HG03469 (cell line): Measurements from ENCODE around the gene AP3D1.
"Not testable (repeated sequence)": the region's sequence is repeated elsewhere in the genome, so short reads cannot be mapped to it uniquely, and the experiment has no call there.

ENCODE experiments used
- ATAC-seq: cut with Tn5 transposase; IDR thresholded peaks from one replicate; pipeline ENCODE4 v1.9.1; 2021; ENCODE audit warnings: mild to moderate bottlenecking, moderate library complexity, moderate number of reproducible peaks; ENCODE audit not compliant: unreplicated experiment

AP3D1 gene

DNA sequence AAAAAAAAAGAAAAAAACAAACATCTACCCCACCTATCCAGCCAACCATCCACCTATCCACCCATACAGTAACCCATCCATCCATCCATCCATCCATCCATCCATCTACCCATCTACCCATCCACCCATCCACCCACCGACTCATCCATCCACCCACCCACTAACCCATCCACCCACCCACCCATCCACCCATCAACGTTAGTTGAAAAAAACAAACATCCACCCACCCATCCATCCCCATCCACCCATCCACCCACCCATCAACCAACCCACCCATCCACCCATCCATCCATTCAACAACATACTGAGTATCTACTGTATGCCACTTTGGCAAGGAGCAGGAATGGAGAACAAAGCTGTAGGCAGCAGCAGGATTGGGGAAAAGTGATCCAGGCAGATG lies 6.1 kb upstream of the AP3D1 start:
- ATAC-seq = no peak

DNA sequence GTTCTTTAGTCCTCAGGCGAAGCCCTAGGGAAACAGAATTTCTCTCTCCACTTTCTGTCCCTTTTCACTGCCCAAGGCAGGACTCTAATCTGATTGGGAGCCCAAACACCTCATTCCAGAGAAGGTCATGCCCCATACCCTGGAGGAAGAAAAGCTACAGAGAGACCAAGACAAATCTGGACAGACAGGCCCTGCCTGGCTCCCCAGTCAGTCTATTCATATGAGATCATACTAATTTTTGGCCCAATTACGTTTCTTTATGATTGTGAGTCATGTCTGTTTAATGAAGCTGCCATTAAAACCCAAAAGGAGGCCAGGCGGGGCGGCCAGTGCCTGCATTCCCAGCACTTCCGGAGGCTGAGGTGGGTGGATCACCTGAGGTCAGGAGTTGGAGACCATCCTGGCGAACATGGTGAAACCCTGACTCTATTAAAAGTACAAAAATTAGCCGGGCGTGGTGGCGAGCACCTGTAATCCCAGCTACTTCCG lies 3.3 kb upstream of the AP3D1 start:
- no peak for ATAC-seq

DNA sequence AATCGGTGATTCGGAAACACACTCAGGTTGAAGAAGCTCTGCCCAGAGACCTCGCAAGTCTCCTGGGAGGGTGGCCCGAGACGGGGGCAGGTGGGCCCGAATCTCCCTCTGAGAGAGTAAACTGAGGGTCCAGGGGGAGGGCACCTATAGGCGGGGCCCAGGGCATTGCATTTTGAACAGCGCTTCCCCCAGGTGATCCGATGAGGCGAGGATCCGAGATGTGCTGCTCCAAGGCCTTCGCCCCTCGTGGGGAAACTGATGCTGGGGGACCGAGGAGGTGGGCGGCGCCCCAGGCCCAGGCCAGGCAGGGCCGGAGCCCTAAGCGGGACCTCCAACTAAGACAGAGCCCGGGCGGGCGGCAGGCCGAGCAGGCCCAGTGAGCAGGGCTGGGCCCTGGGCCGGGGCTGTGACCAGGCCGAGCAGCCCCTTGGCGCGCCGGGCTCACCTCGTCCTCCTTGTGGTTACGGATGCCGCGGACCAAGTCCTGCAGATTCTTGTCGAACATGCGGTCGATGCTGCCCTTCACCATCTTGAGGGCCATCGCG lies 500 bp downstream of the AP3D1 start:
- no peak for ATAC-seq

DNA sequence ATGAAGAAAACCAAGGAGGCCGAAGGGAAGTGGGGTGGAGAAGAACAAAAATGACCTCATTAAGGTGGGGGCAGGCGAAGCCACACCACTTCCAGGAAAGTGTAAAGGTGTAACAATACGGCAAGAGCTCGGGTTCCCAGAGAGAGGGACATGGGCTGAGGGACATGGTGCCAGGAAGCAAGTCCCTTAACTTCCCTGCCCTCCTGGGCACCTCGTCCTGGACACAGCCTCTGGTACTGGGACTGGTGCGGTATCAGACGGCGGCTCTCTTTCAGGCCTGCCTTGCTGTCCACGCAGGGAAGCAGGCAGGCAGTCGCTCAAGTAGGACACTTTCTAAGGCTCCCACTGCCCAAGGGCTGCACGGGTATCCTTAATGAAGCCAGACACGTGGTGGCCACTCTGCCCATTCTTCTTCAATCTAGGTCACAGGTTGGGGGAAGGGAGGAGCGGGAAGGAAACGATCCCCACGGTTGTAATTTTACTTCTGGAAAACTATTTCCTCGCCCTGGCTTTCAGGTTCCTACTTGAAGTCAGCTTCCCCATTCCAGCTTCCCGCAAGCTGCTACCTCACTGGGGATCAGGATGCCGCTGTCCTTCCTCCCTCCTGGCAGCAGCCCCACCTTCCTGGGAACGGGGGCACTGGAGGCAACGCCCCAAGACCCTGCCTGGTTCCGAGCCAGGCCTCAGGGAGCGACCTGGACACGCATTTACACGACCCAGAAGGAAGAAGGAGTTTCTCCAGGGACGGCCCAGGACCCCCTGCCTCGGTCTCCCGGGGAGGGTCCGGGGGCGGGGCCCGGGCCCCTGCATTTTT lies 1.2 kb downstream of the AP3D1 start:
- ATAC-seq = no peak

DNA sequence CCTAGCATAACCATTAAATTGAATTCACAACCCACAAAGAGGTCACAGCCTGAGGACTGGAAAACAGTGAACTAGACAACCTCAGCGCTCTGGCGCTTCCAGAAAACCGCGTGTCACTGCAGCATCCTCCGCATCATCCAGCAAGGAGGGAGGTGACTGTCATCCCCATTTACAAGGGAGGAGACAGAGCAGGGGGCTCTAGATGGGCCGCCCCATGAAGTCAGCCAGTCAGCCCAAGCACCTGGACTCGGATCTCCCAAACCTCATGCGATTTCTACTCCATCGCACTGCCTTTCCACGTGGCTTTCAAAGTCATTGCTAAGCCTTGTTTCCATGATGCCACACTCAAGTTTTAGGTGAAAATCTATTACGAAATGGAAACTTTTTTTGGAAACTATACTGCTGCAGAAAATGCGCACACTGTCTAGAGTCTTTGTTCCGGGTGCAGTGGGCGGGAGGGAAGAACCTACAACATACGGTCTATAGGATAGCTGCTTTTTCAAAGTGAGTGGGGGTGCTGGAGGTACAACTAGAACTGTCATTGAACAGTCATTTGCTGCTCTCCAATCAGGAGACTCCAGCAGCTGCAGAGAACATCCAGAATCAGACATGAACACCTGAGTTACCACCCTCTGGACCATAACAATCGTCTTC lies 2.8 kb downstream of the AP3D1 start:
- ATAC-seq = no peak

DNA sequence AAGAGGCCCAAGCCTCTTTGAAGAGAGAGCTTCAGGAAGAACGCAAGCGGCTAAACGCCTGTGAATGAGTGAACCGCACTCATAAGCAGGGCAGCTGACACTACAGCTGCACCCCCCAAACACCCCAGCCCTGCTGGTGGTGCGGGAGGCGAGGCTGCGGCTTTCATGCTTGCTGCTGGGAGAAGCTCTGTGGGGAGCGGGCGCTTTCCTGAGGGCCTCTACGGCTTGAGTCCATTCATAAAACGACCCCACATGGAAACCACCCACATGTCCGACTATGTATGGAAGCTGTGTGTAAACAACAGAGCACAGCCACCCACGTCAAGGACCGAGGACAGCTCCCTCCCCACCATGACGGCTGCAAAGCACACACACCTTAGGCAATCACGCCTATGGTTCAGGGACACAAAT lies 5.5 kb downstream of the AP3D1 start:
- no peak for ATAC-seq

DNA sequence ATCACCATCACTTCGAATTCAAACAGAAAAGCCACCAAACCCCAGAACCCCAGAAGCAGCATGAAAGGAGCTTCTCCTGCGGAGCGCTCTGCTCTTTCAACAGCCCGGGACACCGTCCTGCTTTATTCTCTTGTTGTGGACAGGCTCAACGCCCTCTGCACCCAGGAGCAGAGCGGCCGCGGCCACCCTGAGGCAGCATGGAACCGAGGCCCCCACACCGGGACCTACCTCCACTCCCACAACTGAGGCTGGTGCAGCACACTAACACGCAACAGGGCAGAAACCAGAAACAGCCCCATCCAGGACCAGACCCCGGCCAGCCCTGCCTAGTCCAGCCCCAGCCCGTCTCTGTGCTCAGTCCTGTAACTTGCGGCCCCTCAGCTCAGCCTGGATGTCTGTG lies 7.2 kb downstream of the AP3D1 start:
- ATAC-seq = no peak

DNA sequence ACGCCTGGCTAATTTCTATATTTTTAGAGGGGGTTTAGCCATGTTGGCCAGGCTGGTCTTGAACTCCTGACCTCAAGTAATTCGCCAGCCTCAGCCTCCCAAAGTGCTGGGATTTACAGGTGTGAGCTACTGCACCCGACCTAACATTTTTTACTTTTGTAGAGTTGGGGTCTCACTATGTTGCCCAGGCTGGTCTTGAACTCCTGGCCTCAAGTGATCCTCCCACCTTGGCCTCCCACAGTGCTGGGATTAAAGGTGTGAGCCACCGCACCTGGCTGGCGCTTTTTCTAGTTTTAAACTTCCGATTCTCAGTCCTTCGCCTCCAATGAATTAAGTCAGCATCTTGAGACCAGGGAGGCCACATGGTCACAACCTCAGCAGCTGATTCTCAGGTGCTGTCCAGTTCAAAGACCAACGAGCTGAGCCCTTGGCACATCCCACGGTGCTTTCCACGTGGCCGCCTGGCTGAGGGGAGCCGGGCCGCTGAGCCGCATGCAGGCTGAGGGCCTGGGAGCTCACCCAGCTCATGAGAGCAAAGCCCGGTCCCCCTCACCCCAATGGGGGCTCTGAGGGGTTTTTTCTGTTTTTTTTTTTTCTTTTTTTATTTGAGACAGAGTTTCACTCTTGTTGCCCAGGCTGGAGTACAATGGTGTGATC lies 9.1 kb downstream of the AP3D1 start:
- no peak for ATAC-seq

DNA sequence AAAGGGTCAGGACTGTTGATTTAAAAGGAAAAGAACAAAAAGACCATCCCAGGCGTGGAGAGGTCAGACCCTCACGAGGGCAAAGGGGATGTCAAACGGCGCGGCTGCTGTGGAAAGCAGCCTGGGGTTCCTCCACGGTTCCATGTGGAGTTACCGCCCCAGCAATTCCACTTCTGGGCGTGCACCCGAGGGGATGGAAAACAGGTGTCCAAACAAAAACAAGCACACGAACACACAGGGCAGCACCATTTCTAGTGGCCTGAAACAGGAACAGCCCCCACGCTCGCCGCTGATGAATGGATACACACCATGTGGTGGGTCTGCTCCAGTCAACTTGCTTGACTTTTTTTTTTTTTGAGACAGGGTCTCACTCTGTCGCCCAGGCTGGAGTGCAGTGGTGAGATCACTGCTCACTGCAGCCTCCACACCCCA lies 11.2 kb downstream of the AP3D1 start:
- no peak for ATAC-seq

DNA sequence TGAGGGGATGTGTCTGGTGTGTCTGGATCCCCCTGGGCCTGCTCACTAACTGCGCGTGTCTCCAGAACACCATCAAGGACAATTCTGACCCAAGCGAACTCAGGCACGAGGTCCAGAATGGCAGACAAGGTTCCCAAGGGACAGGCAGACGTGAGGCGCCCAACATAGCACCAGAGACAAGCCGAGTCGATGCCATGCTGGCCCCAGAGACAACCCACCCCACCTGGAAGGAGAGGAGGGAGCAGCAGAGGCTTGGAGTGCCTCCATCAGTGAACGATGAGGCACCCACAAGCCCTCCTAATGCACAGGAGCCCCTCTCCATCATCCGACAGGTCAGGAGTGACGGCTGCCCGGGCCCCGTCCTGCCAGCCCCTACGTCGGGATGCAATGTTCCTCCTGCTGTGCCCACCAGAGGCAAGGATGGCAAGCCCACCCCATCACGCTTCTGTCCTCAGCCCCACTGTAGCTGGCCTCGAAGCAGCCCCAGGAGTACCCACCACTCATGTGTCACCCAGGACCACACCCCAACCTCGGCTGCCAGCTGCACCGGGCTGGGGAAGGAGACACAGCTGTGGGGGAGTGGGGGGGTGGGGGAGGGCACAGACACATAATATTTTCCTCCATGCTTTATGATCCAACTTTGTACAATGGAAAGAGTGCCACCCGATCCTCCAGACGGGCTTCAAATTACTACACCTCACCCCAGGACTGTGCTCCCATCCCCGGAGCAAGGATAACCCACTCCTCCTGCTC lies 11.8 kb downstream of the AP3D1 start:
- ATAC-seq = no peak

DNA sequence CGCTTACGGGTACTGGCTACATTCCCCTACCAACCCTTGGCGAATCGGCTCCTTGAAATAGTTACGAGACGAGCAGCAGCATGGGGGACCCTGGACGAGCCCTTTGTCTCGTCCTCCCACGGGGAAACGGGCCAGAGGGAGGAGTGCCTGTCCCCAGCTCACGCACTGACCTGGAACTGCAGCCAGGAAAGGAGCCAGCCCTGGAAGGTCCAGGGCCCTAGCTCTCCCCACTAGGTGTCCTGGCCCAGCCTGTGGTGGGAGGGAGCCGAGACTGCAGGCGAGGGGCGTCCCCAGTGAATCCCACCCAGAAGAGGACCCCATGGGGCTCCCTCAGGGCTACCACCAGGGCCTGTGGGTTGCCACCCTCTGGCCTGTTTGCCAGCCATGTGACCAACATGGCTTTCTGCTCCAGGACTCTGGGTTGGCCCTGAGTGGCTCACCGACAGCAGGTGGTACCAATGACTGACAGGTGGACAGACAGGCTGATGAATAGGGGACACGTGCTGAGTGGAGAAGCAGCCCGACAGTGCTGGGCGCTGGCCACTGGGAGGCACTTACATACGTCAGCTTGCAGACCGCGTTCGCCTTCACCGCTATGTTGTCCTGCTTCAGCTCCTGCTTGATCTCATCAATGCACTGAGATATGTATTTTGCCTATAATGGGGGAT lies 13.2 kb downstream of the AP3D1 start:
- no peak for ATAC-seq

DNA sequence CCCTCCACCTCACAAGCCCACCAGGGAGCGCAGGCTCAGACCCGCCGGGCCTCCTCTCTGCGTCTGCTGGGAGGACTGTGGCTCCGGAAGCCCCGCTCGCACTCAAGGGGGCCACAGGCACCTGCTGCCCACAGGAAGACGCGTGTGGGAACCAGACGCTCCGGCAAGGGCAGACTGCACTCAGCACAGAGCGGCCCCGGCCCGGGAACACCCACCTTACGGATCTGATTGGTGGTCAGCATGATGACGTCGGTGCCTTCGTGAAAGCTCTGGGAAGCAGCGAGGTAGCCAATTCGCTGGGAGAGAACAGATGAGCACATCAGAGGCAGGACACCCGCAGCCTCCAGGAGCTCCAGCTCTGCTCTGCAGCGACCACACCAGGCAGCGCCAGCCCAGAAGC lies 14.6 kb downstream of the AP3D1 start:
- ATAC-seq = no peak

DNA sequence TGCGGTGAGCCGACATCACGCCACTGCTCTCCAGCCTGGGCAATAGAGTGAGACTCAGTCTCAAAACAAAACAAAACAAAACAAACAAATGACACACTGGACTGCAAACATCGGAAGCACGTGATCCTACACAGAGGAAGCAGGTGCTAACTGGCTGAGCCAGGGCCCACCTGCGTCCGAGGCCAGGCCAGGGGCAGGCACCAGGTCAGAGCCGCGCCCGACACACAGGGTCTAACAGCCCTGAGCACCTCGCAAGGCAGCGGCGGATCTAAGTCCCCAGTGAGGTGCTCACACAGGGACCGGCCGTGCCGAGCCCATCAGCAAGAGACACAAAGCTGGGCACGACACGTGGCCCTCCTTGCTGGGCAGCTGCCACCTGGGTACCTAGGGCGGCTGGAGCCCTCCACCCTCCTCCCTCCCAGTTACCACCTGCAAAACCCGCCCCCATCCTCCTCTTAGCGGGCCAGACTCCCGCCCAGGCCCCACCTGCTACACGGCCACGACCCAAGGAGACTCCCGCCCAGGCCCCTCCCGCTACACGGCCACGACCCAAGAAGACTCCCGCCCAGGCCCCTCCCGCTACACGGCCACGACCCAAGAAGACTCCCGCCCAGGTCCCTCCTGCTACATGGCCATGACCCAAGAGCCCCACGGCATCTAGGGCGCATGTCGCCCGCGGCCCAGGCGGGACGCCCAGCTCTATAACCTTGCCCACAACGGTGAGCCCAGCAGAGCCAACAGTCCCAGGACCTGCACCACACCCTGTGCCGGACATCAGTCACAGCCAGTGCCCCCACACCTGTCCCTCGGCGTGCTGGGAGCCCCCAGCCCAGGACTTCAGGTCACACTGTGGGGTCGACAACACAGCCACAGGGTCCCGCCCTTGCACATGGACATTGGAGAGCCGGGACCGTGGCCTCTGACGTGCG lies 15.6 kb downstream of the AP3D1 start:
- no peak for ATAC-seq

DNA sequence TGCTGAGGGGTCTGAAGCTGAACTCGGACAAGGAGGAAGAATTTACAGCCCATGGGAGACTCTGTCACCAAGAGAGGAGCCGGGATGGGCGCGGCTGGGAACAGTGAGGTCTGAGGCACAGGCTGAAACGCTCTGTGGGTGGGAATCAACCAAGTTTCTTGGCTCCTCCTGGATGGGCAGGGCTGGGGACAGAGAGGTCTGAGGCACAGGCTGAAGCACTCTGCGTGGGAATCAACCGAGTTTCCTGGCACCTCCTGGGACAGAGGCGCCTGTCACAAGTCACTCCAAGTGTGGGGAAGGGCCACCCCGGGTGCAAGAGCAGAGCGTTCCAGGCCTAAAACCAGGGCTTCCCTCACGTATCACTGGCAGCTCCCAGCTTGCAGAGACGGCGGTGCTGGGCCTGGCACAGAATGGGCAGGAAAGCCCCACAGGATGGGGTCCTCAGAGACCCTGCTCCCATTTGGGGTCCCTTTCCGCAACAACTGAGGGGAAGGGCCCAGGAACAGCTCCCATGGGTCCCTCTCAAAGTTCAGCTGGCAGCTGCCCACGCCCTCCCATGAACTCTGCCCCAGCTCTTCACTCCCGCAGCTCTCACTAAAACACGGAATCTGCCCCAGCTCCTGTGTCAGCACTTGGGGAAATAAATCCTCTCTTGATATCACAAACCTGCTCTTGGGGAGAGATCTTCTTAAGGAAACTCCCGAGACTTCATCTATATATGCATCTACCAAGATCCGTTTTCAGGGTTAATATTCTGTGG lies 18.5 kb downstream of the AP3D1 start:
- ATAC-seq = no peak

DNA sequence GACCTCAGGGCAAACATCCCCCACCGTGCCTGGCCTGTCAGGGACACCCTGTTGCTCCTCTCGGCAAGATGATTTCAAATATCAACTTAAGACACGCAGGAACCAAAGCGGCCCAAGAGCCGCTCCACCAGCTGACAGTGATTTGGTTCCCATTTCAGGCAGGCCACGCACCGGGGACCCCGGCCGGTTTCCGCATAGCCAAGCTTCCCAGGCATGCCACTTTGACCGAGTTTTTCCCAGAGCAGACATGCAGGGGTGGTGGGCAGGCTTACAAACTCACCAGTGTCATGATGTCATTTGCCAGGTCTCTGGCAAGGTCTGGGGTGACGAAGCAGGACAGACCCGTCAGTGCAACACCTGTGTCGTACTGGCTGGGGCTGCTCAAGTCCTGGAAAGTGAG lies 19.2 kb downstream of the AP3D1 start:
- no peak for ATAC-seq

DNA sequence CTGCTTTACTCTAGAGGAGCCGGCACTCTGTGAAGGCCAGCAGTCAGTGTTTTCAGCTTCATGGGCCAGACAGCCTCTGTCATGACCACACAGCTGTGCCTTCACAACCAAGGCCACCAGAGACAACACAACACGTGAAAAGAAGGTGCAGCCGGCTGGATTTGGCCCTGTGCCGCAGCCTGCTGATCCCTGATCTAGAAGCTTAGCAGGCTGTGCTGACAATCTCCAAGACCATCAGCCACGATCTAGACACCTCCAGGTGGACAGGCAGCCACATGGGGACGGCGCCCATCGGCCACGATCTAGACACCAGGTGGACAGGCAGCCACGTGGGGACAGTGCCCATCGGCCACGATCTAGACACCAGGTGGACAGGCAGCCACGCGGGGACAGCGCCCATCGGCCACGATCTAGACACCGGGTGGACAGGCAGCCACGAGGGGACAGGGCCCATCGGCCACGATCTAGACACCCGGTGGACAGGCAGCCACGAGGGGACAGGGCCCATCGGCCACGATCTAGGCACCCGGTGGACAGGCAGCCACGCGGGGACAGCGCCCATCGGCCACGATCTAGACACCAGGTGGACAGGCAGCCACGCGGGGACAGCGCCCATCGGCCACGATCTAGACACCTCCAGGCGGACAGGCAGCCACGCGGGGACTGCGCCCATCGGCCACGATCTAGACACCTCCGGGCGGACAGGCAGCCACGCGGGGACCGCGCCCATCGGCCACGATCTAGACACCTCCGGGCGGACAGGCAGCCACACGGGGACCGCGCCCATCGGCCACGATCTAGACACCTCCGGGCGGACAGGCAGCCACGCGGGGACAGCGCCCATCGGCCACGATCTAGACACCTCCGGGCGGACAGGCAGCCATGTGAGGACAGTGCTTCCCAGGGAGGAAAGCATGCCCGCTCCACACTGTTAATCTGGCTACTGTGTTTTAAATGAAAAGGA lies 20.1 kb downstream of the AP3D1 start:
- ATAC-seq = not testable (repeated sequence)
